SK-N-SH (cell line): Measurements from ENCODE around the gene CHRNG. TPM values are rescaled to one million over a fixed set of nuclear protein-coding genes. Genes with fewer than 3 reads are reported as not detected.

ENCODE experiments used
- CTCF ChIA-PET: fragments of 300-600, 350-600 bp; formaldehyde crosslinking; extraction: SDS; loops from one replicate; lab custom pipeline; 2021; lab: Yijun Ruan, JAX
- POLR2A ChIA-PET: fragments of 350-600 bp; sonication (Branson Sonifier 250); formaldehyde crosslinking; extraction: SDS; loops from one replicate; lab custom pipeline; 2020; ENCODE audit warnings: antibody characterized with exemption, inconsistent platforms; lab: Yijun Ruan, JAX
- DNase-seq: peaks from one replicate; pipeline ENCODE4 v3.0.0; 2012
- H2AFZ ChIP-seq: fragments of 200-600 bp; sonication (generic); 2 replicates; pipeline ENCODE4 v1.8.1; 2016; ENCODE audit warnings: antibody characterized with exemption, mild to moderate bottlenecking, low read depth
- H3F3A ChIP-seq: fragments of 200-600 bp; sonication (generic); replicated peaks from 2 replicates; pipeline ENCODE3; 2016; ENCODE audit warnings: antibody characterized with exemption, mild to moderate bottlenecking; ENCODE audit not compliant: insufficient read depth
- H3K27ac ChIP-seq, 2 experiments: fragments of 200-500 bp in 1 of 2; fragments of 200-600 bp in 1 of 2; sonication (Bioruptor generic) in 1 of 2; sonication (generic), shearing (Covaris generic) in 1 of 2; 2 replicates each; pipeline versions ENCODE4 v1.5.1 to v1.6.1; 2014 to 2016; ENCODE audit warnings: low read depth in 2 of 2, inconsistent platforms in 1 of 2, low read length in 1 of 2, mild to moderate bottlenecking in 1 of 2, mixed read lengths in 1 of 2
- H3K27me3 ChIP-seq: fragments of 200-600 bp; sonication (generic), shearing (Covaris generic); 2 replicates; pipeline ENCODE4 v1.6.1; 2016; ENCODE audit warnings: mixed run types; ENCODE audit not compliant: insufficient read depth
- H3K36me3 ChIP-seq, 2 experiments: fragments of 200-500 bp in 1 of 2; fragments of 200-600 bp in 1 of 2; sonication (Bioruptor generic) in 1 of 2; sonication (generic) in 1 of 2; replicated peaks in 1 of 2; 2 replicates each; pipeline versions ENCODE3 to v1.5.1; 2014 to 2016; ENCODE audit warnings: low read length in 1 of 2, mild to moderate bottlenecking in 1 of 2; ENCODE audit not compliant: insufficient read depth in 2 of 2, control insufficient read depth in 1 of 2
- H3K4me1 ChIP-seq, 2 experiments: fragments of 200-500 bp in 1 of 2; fragments of 200-600 bp in 1 of 2; sonication (Bioruptor generic) in 1 of 2; sonication (generic), shearing (Covaris generic) in 1 of 2; 2 replicates each; pipeline versions ENCODE4 v1.5.1 to v1.6.1; 2014 to 2016; ENCODE audit warnings: low read depth in 1 of 2, low read length in 1 of 2, mixed run types in 1 of 2; ENCODE audit not compliant: insufficient read depth in 2 of 2, control insufficient read depth in 1 of 2
- H3K4me2 ChIP-seq: fragments of 200-600 bp; sonication (generic), shearing (Covaris generic); 2 replicates; pipeline ENCODE4 v1.6.1; 2017; ENCODE audit warnings: mixed run types
- H3K4me3 ChIP-seq, 2 experiments: fragments of 200-500 bp in 1 of 2; fragments of 200-600 bp in 1 of 2; sonication (Bioruptor generic) in 1 of 2; sonication (generic), shearing (Covaris generic) in 1 of 2; 2 replicates each; pipeline versions ENCODE4 v1.5.1 to v1.8.1; 2014 to 2016; ENCODE audit warnings: low read depth in 2 of 2, inconsistent platforms in 1 of 2, low read length in 1 of 2, mild to moderate bottlenecking in 1 of 2, mixed read lengths in 1 of 2, moderate library complexity in 1 of 2
- H3K79me2 ChIP-seq: fragments of 200-600 bp; sonication (generic); 2 replicates; pipeline ENCODE4 v1.8.1; 2017; ENCODE audit warnings: mild to moderate bottlenecking; ENCODE audit not compliant: insufficient read depth
- H3K9ac ChIP-seq: fragments of 200-600 bp; sonication (generic); 2 replicates; pipeline ENCODE4 v1.6.1; 2017; ENCODE audit warnings: mixed run types
- H3K9me2 ChIP-seq: fragments of 200-600 bp; sonication (generic); 2 replicates; pipeline ENCODE4 v1.6.1; 2017; ENCODE audit warnings: mixed run types
- H3K9me3 ChIP-seq: fragments of 200-600 bp; sonication (generic); 2 replicates; pipeline ENCODE4 v1.6.1; 2017; ENCODE audit warnings: mixed run types, mild to moderate bottlenecking, moderate library complexity
- H4K20me1 ChIP-seq: fragments of 200-600 bp; sonication (generic); 2 replicates; pipeline ENCODE4 v1.6.1; 2017; ENCODE audit warnings: mild to moderate bottlenecking, mixed run types; ENCODE audit not compliant: insufficient read depth
- CHD2 ChIP-seq: fragments of 150-350 bp; IDR thresholded peaks from 2 replicates; pipeline ENCODE4 v1.6.1; 2018; ENCODE audit warnings: low read length; ENCODE audit not compliant: partially characterized antibody
- ELF1 ChIP-seq: IDR thresholded peaks from 2 replicates; pipeline ENCODE4 v1.4.0; 2012
- EP300 ChIP-seq, 2 experiments: IDR thresholded peaks; 2 replicates each; pipeline versions ENCODE4 v1.4.0 to v1.6.1; 2012; ENCODE audit warnings: borderline replicate concordance in 1 of 2, low read depth in 1 of 2, low read length in 1 of 2
- FOXJ3 ChIP-seq: sonication (generic); formaldehyde crosslinking; IDR thresholded peaks from 2 replicates; pipeline ENCODE4 v1.5.1; 2020; ENCODE audit warnings: mild to moderate bottlenecking, missing genetic modification reagents
- FOXM1 ChIP-seq: IDR thresholded peaks from 2 replicates; pipeline ENCODE4 v1.4.0; 2012; ENCODE audit warnings: low read depth, mild to moderate bottlenecking
- GATA2 ChIP-seq: sonication (generic); formaldehyde crosslinking; IDR thresholded peaks from 2 replicates; pipeline ENCODE4 v1.5.0; 2020; ENCODE audit warnings: mild to moderate bottlenecking, missing genetic modification reagents
- IRF3 ChIP-seq: fragments of 150-350 bp; IDR thresholded peaks from 2 replicates; pipeline ENCODE4 v1.6.1; 2016; ENCODE audit warnings: mild to moderate bottlenecking, low read depth, low read length
- MXI1 ChIP-seq: IDR thresholded peaks from 2 replicates; pipeline ENCODE4 v1.6.1; 2012; ENCODE audit warnings: mild to moderate bottlenecking, low read depth, low read length, improper control_type of control experiment
- NRF1 ChIP-seq: IDR thresholded peaks from 2 replicates; pipeline ENCODE4 v1.6.1; 2012; ENCODE audit warnings: low read depth, mild to moderate bottlenecking, low read length
- RCOR1 ChIP-seq: fragments of 150-350 bp; IDR thresholded peaks from 2 replicates; pipeline ENCODE4 v1.6.1; 2017; ENCODE audit warnings: antibody characterized with exemption, low read length
- RFX5 ChIP-seq: IDR thresholded peaks from 2 replicates; pipeline ENCODE4 v1.6.1; 2012; ENCODE audit warnings: mild to moderate bottlenecking, improper control_type of control experiment, low read length
- TAF1 ChIP-seq: IDR thresholded peaks from 2 replicates; pipeline ENCODE4 v1.6.1; 2012; ENCODE audit warnings: low read depth, mild to moderate bottlenecking, low read length, moderate library complexity, borderline replicate concordance
- TCF12 ChIP-seq: IDR thresholded peaks from 2 replicates; pipeline ENCODE4 v1.4.0; 2012
- TEAD4 ChIP-seq: IDR thresholded peaks from 2 replicates; pipeline ENCODE4 v1.4.0; 2012; ENCODE audit warnings: mild to moderate bottlenecking, borderline replicate concordance; ENCODE audit not compliant: insufficient read depth
- YY1 ChIP-seq: IDR thresholded peaks from 2 replicates; pipeline ENCODE4 v1.4.0; 2012; ENCODE audit warnings: low read depth, mild to moderate bottlenecking
- WGBS: methylation state at CpG from one replicate; pipeline ENCODE4 v1.1.6; 2017; ENCODE audit warnings: low lambda C conversion rate; 5-methylcytosine and 5-hydroxymethylcytosine counted together
- polyA plus RNA-seq, 3 experiments: library from polyadenylated mRNA; depleted of rRNA; stranded (reverse); fragments of >200 nt; gene quantifications; 2 replicates each; pipeline ENCODE4 v1.2.3, GENCODE V29; 2012
- TF ChIP-seq, protein P1 (sequence below): fragments of 150-350 bp; IDR thresholded peaks from 2 replicates; pipeline ENCODE4 v1.6.1; 2017; ENCODE audit warnings: antibody characterized with exemption, low read length, low read depth, borderline replicate concordance
- TF ChIP-seq, protein P2 (sequence below): IDR thresholded peaks from 2 replicates; pipeline ENCODE4 v1.6.1; 2012; ENCODE audit warnings: mild to moderate bottlenecking, low read depth, low read length, moderate library complexity
- TF ChIP-seq, protein P3 (sequence below): IDR thresholded peaks from 2 replicates; pipeline ENCODE4 v1.4.0; 2012; ENCODE audit warnings: low read depth, borderline replicate concordance

The CHRNG gene
- polyA plus RNA-seq, 1 of the 3 experiments (the other 2 are of a cell fraction) = not detected

GRCh38 chr2:232516551-232516950 is 22.9 kb upstream of the CHRNG start:
- peaks cover 20% of the 10 kb centered on the region for H3K27me3 ChIP-seq
- H3K9me3 ChIP-seq = no peaks in the 10 kb centered on the region
- no peaks in the 10 kb centered on the region for H3K36me3 ChIP-seq
- DNase-seq = no peak
- no peak overlapping the region for H3K27ac ChIP-seq
- no peaks in the 10 kb centered on the region for H3K79me2 ChIP-seq
- H2AFZ ChIP-seq = no peak overlapping the region
- no peak overlapping the region for H3K4me2 ChIP-seq
- WGBS = 57% methylated on average over 3 of the region's 3 CpGs
- TF ChIP-seq TAF1 (no peak), YY1 (no peak), ELF1 (no peak), TEAD4 (no peak), CHD2 (no peak), RCOR1 (no peak), EP300 (IDR thresholded peaks at IDR 0.05; ENCODE audit: borderline replicate concordance in 1 of 2, low read depth in 1 of 2, low read length in 1 of 2) (no peak), FOXM1 (no peak)
- no peak overlapping the region for H3K4me3 ChIP-seq
- no peaks in the 10 kb centered on the region for H4K20me1 ChIP-seq
- H3K4me1 ChIP-seq = peaks cover 0 to 11% of the 10 kb centered on the region in 2 experiments; a peak in 1 of 4 replicates
- H3K9me2 ChIP-seq = no peaks in the 10 kb centered on the region
- H3K9ac ChIP-seq = no peak overlapping the region
- POLR2A ChIA-PET = interaction anchor here (0.6 kb wide), 1 partner anchor 82 kb away, joined by 3 read pairs; no protein-coding TSS in a partner anchor
- H3F3A ChIP-seq = no peaks in the 10 kb centered on the region
- CTCF ChIA-PET = interaction anchor here (1.6 to 1.7 kb wide), 2 partner anchors 8 to 70 kb away, joined by 8 to 12 read pairs; no protein-coding TSS in a partner anchor

DNA sequence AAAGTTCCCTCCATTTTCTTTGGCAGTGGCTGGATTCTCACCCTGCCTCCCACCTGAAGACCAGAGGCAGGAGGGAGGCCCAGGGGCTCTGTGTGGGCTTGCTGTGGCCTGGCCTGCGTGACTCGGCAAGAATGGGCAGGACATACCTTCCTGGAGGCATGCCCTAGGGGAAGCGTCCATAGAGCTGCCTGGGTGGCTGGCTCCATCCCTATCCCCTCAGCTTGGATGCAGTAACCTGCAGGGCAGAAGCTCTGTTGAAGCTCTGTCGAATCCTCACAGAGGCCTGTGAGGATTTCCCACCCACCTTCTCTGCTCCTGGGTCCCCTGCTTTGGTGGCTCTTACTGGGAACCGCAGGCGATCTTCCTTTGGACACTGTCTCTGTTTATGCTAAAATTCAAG is 20.6 kb upstream of the CHRNG start:
- H3K27me3 ChIP-seq = peaks cover 23% of the 10 kb centered on the region

More for the DNA sequence above, 20.6 kb upstream of the CHRNG start:
- H3K9ac ChIP-seq = no peak overlapping the region
- no peaks in the 10 kb centered on the region for H3K9me2 ChIP-seq
- no peaks in the 10 kb centered on the region for H3F3A ChIP-seq
- no peak overlapping the region for H3K27ac ChIP-seq
- H2AFZ ChIP-seq = no peak overlapping the region
- 63% methylated on average over 4 of the region's 6 CpGs for WGBS
- ChIA-PET POLR2A (no interaction called here), CTCF (interaction anchor here (0.9 to 9.7 kb wide), 5 partner anchors 42 to 618 kb away, joined by 3 to 196 read pairs (median 6); no protein-coding TSS in a partner anchor)
- H3K9me3 ChIP-seq = no peaks in the 10 kb centered on the region
- H3K4me1 ChIP-seq = peaks cover 0 to 11% of the 10 kb centered on the region in 2 experiments; a peak in 1 of 4 replicates
- H3K4me2 ChIP-seq = no peak overlapping the region
- TF ChIP-seq TCF12 = no peak
- no peak for TF ChIP-seq FOXM1
- TF ChIP-seq MXI1 = no peak
- no peak for TF ChIP-seq IRF3
- TF ChIP-seq NRF1 = no peak
- no peak for TF ChIP-seq RCOR1
- no peak for TF ChIP-seq EP300 (IDR thresholded peaks at IDR 0.05; ENCODE audit: borderline replicate concordance in 1 of 2, low read depth in 1 of 2, low read length in 1 of 2)
- no peak for TF ChIP-seq FOXJ3 (CRISPR knock-in tag)
- TF ChIP-seq, protein P1, sequence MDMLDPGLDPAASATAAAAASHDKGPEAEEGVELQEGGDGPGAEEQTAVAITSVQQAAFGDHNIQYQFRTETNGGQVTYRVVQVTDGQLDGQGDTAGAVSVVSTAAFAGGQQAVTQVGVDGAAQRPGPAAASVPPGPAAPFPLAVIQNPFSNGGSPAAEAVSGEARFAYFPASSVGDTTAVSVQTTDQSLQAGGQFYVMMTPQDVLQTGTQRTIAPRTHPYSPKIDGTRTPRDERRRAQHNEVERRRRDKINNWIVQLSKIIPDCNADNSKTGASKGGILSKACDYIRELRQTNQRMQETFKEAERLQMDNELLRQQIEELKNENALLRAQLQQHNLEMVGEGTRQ = no peak
- no peak for TF ChIP-seq RFX5
- no peak for TF ChIP-seq YY1
- no peak for TF ChIP-seq GATA2 (CRISPR knock-in tag)
- TF ChIP-seq, protein P2, sequence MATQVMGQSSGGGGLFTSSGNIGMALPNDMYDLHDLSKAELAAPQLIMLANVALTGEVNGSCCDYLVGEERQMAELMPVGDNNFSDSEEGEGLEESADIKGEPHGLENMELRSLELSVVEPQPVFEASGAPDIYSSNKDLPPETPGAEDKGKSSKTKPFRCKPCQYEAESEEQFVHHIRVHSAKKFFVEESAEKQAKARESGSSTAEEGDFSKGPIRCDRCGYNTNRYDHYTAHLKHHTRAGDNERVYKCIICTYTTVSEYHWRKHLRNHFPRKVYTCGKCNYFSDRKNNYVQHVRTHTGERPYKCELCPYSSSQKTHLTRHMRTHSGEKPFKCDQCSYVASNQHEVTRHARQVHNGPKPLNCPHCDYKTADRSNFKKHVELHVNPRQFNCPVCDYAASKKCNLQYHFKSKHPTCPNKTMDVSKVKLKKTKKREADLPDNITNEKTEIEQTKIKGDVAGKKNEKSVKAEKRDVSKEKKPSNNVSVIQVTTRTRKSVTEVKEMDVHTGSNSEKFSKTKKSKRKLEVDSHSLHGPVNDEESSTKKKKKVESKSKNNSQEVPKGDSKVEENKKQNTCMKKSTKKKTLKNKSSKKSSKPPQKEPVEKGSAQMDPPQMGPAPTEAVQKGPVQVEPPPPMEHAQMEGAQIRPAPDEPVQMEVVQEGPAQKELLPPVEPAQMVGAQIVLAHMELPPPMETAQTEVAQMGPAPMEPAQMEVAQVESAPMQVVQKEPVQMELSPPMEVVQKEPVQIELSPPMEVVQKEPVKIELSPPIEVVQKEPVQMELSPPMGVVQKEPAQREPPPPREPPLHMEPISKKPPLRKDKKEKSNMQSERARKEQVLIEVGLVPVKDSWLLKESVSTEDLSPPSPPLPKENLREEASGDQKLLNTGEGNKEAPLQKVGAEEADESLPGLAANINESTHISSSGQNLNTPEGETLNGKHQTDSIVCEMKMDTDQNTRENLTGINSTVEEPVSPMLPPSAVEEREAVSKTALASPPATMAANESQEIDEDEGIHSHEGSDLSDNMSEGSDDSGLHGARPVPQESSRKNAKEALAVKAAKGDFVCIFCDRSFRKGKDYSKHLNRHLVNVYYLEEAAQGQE = no peak
- TF ChIP-seq, protein P3, sequence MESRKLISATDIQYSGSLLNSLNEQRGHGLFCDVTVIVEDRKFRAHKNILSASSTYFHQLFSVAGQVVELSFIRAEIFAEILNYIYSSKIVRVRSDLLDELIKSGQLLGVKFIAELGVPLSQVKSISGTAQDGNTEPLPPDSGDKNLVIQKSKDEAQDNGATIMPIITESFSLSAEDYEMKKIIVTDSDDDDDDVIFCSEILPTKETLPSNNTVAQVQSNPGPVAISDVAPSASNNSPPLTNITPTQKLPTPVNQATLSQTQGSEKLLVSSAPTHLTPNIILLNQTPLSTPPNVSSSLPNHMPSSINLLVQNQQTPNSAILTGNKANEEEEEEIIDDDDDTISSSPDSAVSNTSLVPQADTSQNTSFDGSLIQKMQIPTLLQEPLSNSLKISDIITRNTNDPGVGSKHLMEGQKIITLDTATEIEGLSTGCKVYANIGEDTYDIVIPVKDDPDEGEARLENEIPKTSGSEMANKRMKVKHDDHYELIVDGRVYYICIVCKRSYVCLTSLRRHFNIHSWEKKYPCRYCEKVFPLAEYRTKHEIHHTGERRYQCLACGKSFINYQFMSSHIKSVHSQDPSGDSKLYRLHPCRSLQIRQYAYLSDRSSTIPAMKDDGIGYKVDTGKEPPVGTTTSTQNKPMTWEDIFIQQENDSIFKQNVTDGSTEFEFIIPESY = no peak
- no peaks in the 10 kb centered on the region for H4K20me1 ChIP-seq
- H3K4me3 ChIP-seq = no peak overlapping the region
- no peaks in the 10 kb centered on the region for H3K79me2 ChIP-seq
- no peak for DNase-seq
- H3K36me3 ChIP-seq = no peaks in the 10 kb centered on the region
